ENCODE results near the gene SLC17A3.

SLC17A3 gene

GRCh38 chr6:25899580-25900408 is 25.8 kb upstream of the SLC17A3 start:
- DNase-seq (ENCODE audit: insufficient read length, low spot score) (no peak), FAIRE-seq (no peak)
- TF ChIP-seq, protein P1, sequence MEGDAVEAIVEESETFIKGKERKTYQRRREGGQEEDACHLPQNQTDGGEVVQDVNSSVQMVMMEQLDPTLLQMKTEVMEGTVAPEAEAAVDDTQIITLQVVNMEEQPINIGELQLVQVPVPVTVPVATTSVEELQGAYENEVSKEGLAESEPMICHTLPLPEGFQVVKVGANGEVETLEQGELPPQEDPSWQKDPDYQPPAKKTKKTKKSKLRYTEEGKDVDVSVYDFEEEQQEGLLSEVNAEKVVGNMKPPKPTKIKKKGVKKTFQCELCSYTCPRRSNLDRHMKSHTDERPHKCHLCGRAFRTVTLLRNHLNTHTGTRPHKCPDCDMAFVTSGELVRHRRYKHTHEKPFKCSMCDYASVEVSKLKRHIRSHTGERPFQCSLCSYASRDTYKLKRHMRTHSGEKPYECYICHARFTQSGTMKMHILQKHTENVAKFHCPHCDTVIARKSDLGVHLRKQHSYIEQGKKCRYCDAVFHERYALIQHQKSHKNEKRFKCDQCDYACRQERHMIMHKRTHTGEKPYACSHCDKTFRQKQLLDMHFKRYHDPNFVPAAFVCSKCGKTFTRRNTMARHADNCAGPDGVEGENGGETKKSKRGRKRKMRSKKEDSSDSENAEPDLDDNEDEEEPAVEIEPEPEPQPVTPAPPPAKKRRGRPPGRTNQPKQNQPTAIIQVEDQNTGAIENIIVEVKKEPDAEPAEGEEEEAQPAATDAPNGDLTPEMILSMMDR (IDR thresholded peaks at IDR 0.05; ENCODE audit: insufficient read depth, missing control alignments) = no peak

GRCh38 chr6:25899123-25899522 is 25.1 kb upstream of the SLC17A3 start:
- FAIRE-seq = no peak
- DNase-seq (ENCODE audit: insufficient read length, low spot score) = no peak
- TF ChIP-seq, protein P1 (IDR thresholded peaks at IDR 0.05; ENCODE audit: insufficient read depth, missing control alignments) = no peak

GRCh38 chr6:25898289-25898977 is 24.4 kb upstream of the SLC17A3 start:
- FAIRE-seq (no peak), DNase-seq (ENCODE audit: insufficient read length, low spot score) (no peak)
- TF ChIP-seq, protein P1 (IDR thresholded peaks at IDR 0.05; ENCODE audit: insufficient read depth, missing control alignments) = no peak

GRCh38 chr6:25896252-25896651 is 22.2 kb upstream of the SLC17A3 start:
- DNase-seq (ENCODE audit: insufficient read length, low spot score) = no peak
- TF ChIP-seq, protein P1 (IDR thresholded peaks at IDR 0.05; ENCODE audit: insufficient read depth, missing control alignments) = no peak
- FAIRE-seq = no peak

DNA sequence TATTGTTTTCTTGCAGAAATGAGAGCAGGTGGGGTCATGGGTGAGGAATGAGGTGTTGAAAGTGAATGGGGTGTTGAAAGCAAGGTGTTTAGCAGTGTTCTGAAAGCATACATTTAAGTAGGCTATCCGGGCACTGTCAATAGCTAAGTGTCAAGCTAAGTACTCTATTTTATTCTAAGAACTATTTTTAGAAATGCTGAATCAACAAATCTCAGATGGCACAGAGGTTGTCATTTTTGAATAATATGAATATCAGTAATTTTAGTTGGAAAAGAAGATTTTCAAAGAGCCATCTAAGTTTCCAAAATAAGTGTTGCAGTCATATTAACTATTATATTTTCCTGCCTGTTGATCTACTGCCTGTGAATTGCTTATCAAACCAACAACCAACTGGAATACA is 21.7 kb upstream of the SLC17A3 start:
- TF ChIP-seq, protein P1 (IDR thresholded peaks at IDR 0.05; ENCODE audit: insufficient read depth, missing control alignments) = no peak
- DNase-seq (ENCODE audit: insufficient read length, low spot score) (no peak), FAIRE-seq (no peak)

DNA sequence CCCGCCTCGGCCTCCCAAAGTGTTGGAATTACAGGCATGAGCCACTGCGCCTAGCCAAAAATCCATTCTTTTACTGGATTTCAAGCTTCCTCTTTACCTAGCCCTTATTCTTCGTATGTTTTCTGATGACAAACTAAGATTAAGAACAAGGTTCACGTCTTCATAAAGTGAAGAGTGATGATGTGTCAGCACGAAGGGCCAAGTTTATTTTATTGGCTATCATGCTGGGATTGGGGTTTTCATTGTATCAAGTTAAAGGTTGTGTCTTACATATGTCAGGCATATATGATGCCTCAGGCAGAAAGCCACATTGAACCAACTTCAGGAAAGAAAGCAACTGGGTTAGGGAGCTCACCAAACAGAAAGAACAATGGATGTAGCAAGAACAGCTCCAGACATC is 19.7 kb upstream of the SLC17A3 start:
- no peak for FAIRE-seq
- TF ChIP-seq, protein P1 (IDR thresholded peaks at IDR 0.05; ENCODE audit: insufficient read depth, missing control alignments) = no peak

DNA sequence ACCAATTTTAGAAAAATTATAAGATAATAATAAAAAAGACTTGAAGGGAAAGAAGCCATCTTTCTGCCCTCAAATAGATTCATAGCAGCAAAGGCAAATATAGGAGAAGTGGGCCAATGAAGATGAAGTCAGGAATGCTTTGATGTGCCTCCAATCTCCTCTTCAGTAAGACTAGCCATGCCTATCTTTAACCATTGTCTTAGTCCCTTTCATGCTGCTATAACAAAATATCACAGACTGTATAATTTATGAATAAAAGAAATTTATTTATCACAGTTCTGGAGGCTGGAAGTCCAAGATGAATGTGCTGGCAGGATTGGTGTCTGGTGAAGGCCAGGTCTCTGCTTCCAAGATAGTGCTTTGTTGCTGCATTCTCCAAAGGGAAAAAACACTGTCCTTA is 18.8 kb upstream of the SLC17A3 start:
- TF ChIP-seq, protein P1 (IDR thresholded peaks at IDR 0.05; ENCODE audit: insufficient read depth, missing control alignments) = no peak
- DNase-seq (ENCODE audit: insufficient read length, low spot score) (no peak), FAIRE-seq (no peak)

More for the DNA sequence above, 19.7 kb upstream of the SLC17A3 start:
- DNase-seq (ENCODE audit: insufficient read length, low spot score) = no peak

All from D721Med (cell line).